ENCODE results near the gene C17orf100. TPM values are rescaled to one million over a fixed set of nuclear protein-coding genes. Genes with fewer than 3 reads are reported as not detected.

The C17orf100 gene
- total and polyA plus RNA-seq, 2 of the 13 experiments (the other 11 are each of a cell fraction or from before 2014, with no cell fraction given) = 3.6 to 8.7 TPM

DNA sequence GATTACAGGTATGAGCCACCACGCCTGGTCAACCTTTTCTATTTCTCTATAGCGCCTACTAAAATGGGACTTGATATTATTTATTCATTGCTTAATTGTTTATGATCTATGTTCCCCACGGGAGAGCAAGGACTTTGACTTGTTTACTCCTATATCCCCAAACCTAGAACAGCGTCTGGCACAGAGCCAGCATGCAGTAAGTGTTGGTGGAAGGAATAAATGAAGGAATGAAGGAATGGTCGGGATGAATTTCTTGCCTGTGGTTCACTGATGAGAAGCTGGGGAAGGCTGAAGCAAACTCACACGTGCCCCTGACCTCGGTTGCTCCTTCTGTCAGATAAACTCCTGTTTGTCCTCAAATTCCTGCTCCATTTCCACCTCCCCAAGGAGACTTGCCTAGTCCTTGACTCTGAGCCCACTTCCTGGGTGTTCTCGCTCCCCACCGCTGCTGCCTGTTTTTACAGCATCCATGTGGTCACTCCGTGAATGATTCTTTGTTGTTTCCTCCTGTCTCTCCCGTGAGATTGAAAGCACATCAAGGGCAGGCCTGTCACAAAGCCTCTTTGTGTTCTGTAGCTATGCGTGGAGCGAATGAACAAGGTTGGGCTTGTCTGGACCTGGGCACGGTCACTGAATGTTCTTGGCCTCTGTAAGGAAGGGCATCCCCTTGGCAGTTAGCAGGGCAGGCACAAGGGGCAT lies 17.3 kb downstream of the C17orf100 start (continued):
- TF ChIP-seq, protein P1, sequence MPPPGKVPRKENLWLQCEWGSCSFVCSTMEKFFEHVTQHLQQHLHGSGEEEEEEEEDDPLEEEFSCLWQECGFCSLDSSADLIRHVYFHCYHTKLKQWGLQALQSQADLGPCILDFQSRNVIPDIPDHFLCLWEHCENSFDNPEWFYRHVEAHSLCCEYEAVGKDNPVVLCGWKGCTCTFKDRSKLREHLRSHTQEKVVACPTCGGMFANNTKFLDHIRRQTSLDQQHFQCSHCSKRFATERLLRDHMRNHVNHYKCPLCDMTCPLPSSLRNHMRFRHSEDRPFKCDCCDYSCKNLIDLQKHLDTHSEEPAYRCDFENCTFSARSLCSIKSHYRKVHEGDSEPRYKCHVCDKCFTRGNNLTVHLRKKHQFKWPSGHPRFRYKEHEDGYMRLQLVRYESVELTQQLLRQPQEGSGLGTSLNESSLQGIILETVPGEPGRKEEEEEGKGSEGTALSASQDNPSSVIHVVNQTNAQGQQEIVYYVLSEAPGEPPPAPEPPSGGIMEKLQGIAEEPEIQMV (CRISPR knock-in tag; IDR thresholded peaks at IDR 0.05; ENCODE audit: low read depth) = no peak
- TF ChIP-seq GATAD2A (CRISPR knock-in tag; IDR thresholded peaks at IDR 0.05) (0 out of 2 replicates have a peak, but pooled peaks have one; percentile 22), ZZZ3 (CRISPR knock-in tag; IDR thresholded peaks at IDR 0.05; ENCODE audit: borderline replicate concordance) (no peak), ELF1 (CRISPR knock-in tag; IDR thresholded peaks at IDR 0.05) (peak; percentile 34; the same call in 1 of the 2 replicates), SOX6 (IDR thresholded peaks at IDR 0.05) (no peak), SOX6 (CRISPR knock-in tag; IDR thresholded peaks at IDR 0.05) (0 out of 2 replicates have a peak, but pooled peaks have one; percentile 7), NBN (conservative IDR thresholded peaks at IDR 0.05) (no peak), TGIF2 (CRISPR knock-in tag; IDR thresholded peaks at IDR 0.05) (no peak), CHD2 (IDR thresholded peaks at IDR 0.05; ENCODE audit: low read depth, low read length) (no peak), MXD4 (CRISPR knock-in tag; IDR thresholded peaks at IDR 0.05) (no peak), SOX5 (CRISPR knock-in tag; IDR thresholded peaks at IDR 0.05; ENCODE audit: borderline replicate concordance) (peak; percentile 57; the same call in 1 of the 2 replicates), SNRNP70 (IDR thresholded peaks at IDR 0.05; ENCODE audit: low read depth, low read length) (no peak), ZBTB38 (CRISPR knock-in tag; IDR thresholded peaks at IDR 0.05) (peak; percentile 66; the same call in 1 of the 2 replicates), MEIS1 (CRISPR knock-in tag; IDR thresholded peaks at IDR 0.05; ENCODE audit: borderline replicate concordance) (no peak), POGZ (CRISPR knock-in tag; IDR thresholded peaks at IDR 0.05) (no peak)
- TF ChIP-seq, protein P2, sequence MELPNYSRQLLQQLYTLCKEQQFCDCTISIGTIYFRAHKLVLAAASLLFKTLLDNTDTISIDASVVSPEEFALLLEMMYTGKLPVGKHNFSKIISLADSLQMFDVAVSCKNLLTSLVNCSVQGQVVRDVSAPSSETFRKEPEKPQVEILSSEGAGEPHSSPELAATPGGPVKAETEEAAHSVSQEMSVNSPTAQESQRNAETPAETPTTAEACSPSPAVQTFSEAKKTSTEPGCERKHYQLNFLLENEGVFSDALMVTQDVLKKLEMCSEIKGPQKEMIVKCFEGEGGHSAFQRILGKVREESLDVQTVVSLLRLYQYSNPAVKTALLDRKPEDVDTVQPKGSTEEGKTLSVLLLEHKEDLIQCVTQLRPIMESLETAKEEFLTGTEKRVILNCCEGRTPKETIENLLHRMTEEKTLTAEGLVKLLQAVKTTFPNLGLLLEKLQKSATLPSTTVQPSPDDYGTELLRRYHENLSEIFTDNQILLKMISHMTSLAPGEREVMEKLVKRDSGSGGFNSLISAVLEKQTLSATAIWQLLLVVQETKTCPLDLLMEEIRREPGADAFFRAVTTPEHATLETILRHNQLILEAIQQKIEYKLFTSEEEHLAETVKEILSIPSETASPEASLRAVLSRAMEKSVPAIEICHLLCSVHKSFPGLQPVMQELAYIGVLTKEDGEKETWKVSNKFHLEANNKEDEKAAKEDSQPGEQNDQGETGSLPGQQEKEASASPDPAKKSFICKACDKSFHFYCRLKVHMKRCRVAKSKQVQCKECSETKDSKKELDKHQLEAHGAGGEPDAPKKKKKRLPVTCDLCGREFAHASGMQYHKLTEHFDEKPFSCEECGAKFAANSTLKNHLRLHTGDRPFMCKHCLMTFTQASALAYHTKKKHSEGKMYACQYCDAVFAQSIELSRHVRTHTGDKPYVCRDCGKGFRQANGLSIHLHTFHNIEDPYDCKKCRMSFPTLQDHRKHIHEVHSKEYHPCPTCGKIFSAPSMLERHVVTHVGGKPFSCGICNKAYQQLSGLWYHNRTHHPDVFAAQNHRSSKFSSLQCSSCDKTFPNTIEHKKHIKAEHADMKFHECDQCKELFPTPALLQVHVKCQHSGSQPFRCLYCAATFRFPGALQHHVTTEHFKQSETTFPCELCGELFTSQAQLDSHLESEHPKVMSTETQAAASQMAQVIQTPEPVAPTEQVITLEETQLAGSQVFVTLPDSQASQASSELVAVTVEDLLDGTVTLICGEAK (IDR thresholded peaks at IDR 0.05) = no peak
- TF ChIP-seq, protein P2 (CRISPR knock-in tag; IDR thresholded peaks at IDR 0.05) = no peak
- TF ChIP-seq, protein P3, sequence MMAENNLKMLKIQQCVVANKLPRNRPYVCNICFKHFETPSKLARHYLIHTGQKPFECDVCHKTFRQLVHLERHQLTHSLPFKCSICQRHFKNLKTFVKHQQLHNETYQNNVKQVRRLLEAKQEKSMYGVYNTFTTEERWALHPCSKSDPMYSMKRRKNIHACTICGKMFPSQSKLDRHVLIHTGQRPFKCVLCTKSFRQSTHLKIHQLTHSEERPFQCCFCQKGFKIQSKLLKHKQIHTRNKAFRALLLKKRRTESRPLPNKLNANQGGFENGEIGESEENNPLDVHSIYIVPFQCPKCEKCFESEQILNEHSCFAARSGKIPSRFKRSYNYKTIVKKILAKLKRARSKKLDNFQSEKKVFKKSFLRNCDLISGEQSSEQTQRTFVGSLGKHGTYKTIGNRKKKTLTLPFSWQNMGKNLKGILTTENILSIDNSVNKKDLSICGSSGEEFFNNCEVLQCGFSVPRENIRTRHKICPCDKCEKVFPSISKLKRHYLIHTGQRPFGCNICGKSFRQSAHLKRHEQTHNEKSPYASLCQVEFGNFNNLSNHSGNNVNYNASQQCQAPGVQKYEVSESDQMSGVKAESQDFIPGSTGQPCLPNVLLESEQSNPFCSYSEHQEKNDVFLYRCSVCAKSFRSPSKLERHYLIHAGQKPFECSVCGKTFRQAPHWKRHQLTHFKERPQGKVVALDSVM (CRISPR knock-in tag; IDR thresholded peaks at IDR 0.05) = no peak
